Dedifferentiated amniotic fluid mesenchymal stem cell (primary cell): ENCODE data around the gene RAMP3.
"Not testable (repeated sequence)": the region's sequence is repeated elsewhere in the genome, so short reads cannot be mapped to it uniquely, and the experiment has no call there.

Experiments
- DNase-seq: peaks from one replicate; pipeline ENCODE4 v3.0.0-alpha.2; 2016; ENCODE audit errors: extremely low spot score

RAMP3 gene, protein sequence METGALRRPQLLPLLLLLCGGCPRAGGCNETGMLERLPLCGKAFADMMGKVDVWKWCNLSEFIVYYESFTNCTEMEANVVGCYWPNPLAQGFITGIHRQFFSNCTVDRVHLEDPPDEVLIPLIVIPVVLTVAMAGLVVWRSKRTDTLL

DNA sequence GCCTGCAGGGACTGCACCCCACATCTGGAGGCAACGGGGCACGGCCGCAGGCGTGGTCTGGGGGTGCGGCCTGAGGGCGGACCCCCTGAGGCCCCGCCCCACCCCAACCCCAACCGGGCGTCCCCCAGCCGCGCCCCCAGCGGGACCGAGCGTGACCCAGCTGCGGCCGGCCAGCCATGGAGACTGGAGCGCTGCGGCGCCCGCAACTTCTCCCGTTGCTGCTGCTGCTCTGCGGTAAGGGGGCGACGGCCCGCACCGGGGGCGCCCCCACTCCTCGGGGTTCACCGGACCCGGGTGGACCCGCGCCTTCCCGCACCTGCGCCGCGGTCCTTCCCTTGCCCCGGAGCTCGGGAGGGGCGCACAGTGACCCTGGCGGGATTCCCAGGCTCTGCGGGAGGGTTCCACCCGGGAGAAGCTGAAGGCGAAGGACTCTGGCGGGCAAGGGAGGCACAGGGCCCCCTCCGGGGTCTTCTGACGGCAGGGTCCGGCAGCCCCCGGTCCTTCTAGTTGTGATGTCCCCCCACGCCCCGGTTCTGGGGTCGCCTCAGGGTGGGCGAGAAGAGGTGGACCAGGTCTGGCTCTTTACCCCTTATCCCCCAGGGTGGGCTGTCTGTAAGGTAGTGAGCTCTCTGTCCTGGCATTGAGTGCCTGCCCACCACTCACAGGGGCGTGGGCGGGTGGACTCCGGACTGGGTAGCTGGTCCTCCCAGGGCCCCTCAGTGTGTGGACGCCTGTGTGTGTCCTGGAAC is at the start of gene RAMP3:
Gene RAMP3, plus strand, starts transcription at position 139 of the 749 bp plus-strand sequence. Its CDS starts 38 bp downstream, at position 177.
- DNase-seq, result no peak

DNA sequence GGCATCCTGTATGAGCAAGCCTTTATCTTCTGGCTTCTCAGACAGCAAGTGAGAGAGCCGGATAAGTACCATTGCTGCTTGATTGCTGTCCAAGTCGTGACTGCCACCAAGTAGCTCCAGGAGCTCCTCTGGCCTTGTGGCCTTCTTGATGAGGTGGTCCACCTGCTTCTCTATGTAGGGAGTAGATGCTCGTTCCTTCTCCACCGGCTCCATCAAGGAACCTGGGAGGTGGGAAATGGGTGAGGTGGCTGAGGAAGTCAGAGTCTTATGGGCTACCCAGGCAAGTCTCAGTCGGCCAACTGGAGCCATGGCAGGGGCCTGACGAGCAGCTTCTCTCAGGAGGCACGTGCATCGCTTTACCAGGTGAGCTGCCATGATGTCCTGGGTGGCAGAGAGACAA is 48.7 kb upstream of the RAMP3 start:
- no peak for DNase-seq

DNA sequence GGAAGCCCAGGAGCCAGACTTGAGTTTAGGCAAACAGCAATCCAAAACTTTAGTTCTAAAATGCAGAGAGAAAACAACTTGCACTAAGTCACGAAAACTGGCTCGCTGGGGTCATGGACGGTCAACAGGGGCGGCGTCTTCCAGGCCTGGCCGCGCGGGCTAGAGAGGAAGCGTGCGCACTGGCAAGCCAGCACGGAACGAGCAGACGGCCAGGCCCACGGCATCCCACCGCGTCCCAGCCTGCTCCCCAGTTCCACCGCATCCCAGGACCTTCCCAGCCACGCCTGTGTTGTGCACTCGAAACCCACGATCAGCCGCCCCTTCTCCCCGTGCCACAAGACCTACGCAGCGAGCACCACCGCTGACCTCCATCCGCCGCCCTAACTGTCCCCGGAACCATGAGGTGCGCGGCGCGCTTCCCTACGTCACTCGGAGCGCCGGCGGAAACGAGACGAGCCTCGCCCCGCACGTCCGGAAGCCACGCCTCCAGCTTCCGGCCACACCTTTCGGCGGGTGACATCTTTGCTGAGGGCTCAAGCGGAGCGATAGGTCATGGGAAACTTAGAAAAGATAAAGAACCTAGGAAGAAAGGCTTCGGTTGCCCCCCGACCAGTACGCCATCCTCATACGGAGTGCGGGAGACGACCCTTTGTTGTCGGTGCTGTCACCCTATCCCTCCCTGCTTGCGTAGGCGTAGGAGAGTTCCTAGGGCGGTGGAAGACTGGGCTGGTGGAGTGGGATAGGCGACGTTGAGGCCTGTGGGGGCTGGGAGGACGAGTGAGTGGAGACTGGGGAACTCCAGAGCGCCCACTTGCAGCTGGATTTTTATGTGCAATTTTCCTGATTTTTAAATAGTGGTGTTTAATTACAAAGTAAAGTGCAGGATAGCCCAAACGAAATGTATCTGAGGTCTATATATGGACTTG is 46.0 kb upstream of the RAMP3 start, which contains the start of gene TBRG4:
Gene TBRG4, minus strand, starts transcription at position 400 of the 926 bp plus-strand sequence. CDS start 2,460 bp downstream, outside the sequence.
- DNase-seq, result peak; percentile 94

DNA sequence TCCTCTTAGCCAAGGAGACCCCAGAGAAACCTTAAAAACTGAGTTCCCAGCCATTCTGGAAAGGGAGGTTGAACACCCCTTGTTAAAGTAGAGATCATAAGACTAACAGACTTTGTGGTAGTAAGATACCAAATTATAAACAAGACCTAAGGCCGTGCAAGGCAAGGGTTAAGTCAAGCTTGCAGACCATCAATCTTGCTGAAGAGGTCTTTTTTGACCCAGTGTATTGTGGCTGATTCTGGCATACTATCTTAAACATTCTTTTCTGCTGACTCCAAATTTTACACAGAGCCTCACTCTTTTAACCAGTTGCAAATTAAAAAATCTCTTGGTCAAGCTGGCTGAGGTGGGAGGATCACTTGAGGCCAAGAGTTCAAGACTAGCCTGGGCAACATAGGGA is 44.9 kb upstream of the RAMP3 start:
- no peak for DNase-seq

DNA sequence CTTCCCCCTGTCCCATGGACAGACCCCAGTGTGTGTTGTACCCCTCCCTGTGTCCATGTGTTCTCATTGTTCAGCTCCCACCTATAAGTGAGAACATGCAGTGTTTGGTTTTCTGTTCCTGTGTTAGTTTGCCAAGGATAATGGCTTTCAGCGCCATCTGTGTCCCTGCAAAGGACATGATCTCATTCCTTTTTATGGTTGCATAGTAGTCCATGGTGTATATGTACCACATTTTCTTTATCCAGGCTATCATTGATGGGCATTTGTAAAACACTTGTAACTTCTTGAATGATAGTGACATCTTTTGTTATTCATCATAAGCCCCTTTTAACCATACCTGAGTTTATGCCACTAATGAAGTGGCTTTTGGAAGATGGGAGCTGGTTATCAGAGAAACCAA is 43.3 kb upstream of the RAMP3 start:
- DNase-seq, result not testable (repeated sequence)

DNA sequence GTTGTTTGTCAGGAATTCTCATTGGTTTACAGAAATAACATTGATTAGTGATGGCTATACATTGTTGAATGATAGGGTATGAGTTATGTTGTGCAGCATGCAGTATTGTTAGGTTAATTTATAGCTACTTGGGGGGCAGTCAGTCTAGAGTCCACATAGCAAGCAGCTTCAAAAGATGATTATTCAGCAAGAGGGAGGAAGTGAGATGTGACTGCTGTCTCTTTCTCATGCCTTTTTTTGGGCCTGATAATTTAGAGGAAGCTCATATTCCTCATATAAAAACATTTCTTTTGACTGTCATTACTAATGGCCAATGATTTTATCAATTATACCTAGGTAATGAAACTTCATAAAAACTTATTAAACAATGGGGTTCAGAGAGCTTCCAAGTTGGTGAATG is 42.7 kb upstream of the RAMP3 start:
- no peak for DNase-seq

DNA sequence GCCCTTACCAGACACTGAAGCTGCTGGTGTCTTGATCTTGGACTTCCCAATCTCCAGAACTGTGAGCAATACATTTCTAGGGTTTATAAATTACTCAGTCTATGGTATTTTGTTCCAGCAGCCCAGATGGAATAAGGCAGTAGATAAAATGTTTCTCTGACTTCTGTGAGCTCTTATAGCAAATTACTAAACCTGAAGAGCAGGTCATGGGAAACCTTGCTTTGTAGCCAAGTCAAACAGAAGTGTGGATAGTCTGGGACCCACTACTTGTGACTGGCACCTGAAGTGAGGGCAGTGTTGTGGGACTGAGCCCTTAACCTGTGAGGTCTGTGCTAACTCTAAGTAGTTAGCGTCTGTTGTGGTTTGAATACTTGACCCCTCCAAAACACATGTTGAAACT is 41.5 kb upstream of the RAMP3 start:
- DNase-seq, result no peak

DNA sequence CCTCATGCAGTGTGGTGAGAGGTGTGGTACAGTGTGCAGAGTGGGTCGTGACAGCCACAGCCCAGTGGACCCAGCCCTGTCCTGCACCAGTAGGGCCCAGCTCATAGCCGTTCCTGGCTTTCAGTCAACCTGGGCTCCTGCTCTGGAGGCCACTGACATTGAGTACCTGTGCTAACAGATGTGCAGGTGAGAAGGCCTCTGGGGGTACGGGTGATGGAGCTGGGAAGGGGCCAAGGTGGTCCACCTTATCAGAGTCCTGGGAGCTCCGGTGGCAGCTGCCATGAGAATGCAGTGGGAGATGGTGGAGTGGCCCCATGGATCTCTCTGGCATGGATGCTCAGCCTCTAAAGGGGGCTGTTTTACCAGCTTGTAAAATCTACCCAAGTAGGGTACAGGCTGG is 40.0 kb upstream of the RAMP3 start:
- DNase-seq, result no peak

DNA sequence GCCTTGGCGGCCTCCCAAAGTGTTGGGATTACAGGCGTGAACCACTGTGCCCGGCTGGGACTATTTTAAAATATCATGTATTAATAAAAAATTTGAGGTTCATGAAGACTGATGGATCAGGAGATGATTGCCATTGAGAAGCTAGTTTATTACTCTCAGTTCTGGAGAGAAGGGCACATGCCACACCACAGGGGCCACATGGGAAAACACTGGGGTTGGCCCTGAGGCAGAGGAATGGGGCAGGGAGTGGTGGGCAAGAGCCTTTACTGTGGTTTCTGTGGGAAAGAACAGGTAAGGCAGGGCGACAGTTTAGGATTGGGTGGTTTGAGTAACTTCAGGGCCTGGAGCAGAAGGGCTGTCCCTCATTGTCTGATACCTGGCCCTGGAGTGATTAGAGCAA is 39.3 kb upstream of the RAMP3 start:
- no peak for DNase-seq

DNA sequence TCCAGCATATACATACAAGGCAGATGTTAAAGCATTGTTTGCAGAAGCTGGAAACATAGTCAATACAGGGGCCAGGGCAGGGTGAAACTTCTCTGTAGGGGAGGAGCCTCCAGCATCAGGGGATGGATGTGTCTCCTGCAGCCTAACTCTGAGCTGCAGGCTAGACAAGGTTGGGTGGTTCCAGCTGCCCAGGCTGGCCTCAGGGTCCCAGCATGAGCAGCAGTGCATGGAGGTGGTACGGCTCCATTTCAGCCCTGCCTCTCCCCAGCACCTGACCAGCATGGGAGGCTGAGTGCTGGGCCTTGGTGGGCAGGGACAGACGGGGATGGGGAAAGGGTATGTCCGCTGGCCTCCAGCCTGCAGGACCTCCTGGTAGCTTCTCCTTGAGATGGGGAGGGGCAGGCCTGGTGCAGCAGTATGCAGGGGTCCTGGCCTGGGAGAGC is 38.7 kb upstream of the RAMP3 start:
- DNase-seq, result no peak

DNA sequence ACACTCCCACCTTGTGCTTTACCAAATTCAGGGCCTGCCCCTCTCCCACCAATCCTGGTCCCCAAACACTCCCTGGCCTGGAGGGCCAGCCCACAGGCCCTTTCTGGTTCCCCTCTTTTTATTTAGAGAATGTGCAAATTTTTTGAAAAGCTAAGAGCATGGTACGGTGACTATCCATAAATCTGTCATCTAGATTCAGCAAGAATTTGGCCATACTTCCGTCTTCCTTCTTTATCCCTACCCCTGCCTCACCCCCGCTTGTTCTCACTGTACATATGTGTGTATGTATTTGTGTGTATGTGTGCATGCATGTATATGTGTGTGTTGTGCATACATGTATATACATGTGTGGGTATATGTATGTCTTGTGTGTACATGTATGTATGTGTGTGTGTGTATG is 38.0 kb upstream of the RAMP3 start:
- no peak for DNase-seq

DNA sequence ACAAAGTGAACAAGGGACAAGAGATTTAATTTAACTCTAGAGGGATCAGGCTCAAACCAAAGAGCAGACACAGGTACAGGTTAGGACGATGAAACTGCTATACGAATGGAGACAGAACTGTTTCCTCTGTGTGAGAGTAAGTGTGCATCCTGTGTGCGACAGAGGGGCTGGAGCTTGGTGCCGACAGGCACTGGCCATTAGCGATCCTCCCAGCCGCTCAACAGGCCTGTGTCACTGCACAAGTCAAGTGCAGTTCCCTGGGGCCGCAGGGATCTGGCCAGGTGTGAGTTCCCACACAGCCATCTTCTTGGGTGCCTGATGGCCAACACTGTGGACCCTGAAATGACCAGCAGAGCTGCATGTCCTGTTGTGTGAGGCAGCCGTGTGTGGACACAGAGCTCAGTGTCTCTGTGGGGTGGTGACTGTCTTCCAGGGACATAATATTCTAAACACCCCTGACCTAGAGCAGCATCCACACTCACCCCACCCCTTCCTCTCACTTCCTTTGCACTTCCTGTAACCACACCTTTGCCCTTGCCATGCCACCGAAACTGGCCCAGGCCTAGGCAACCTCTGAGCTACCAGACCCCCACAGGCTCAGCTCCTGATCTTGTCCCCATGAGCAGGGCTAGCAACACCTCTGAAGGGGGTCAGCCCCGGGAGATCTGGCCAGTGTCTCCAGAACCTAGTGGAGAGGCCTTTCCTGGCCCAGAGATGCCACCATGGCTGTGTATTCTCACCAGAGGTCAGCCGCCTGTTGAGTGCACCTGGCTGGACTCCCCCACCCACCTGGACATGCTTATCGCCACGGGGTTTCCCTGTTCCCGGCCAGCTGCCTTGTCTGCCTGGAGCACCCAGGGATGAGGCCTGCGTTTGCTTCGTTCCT is 34.4 kb upstream of the RAMP3 start:
- DNase-seq, result no peak

DNA sequence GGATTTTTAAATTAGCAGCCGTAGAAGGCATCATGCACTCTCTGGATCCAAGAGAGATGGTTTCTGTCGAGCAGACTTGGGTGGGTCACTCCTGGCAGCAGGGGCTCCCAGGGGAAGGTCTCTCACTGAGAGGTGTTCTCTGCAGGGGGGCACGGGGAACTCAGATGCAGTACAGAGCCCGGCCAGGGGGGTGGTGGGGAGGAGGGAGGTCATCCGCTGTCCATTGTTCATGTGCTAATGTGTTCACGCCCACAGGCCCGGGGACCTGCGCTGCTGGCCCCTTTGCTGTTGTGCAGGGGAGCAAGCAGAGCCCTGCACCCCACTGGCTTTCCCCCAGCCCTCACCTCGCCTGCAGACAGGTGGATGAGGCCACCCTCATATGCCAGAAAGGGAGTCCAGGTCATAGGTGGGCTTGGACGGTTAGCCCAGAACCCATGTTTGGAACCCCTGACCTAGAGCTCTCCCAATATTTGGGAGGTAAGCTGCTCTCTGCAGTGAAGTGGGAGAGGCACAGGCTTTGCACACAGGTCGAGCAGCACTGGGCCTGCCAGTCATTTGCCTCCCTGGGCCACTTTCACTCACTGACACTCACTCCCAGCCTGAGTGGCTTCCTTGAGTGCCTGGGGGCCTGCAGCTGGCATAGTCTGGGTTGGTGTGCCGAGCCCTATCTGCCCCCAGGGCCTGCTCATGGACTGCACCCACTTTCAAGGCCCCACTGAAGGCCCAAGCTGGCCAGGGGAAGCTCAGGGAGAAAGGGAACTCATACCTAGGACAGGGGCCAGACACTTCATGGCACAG is 33.5 kb upstream of the RAMP3 start:
- DNase-seq, result no peak

DNA sequence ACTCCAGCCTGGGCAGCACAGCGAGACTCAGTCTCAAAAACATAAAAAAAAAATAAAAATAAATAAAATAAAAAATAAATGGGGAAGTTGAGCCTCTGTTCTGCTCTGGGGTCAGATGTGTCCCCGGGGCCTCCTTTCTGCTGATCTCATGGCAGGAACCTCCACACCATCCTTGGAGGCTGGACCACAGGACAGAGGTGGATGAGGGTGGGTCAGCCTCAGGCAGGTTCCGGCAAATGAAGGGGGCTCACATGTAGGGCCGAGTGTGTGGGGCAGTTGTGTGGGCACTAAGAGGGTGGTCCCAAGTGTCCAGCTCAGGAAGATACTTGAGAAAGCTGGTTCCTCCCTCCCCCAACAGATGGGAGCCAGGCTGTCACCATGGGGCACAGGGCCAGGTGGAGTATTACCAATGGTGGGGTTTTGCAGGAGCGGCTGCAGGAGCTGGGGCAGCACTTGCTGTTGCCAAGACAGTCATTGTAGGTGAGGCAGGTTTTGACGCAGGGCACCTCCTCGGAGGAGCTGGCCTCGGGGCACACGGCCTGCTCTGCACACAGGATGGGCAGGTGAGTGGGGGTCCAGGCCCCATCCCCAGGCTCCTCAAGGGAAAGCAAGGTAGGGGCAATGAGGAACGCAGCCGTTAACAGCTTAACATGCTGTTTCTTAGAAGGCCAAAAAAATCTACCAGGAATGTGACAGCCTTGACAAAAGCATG is 32.2 kb upstream of the RAMP3 start:
- DNase-seq, result no peak

DNA sequence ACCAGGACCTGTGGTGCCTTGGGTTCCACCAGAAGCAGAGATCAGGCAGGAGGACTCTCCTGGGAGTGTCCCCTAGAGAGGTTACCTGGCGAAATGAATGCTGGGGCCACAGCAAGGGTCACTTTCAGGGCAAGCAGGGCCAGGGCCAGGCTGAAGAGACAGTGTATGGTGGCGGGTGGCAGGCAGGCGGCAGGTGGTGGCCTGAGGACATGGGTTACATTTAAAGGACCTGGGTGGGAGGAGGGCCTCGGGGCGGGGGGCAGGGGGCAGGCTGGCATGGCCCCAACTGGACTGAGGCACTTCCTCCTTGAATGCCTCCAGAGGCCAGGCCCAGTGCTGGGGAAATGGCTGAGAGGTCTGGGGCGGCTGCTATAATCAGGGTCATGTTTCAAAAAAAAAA is 31.4 kb upstream of the RAMP3 start:
- no peak for DNase-seq

DNA sequence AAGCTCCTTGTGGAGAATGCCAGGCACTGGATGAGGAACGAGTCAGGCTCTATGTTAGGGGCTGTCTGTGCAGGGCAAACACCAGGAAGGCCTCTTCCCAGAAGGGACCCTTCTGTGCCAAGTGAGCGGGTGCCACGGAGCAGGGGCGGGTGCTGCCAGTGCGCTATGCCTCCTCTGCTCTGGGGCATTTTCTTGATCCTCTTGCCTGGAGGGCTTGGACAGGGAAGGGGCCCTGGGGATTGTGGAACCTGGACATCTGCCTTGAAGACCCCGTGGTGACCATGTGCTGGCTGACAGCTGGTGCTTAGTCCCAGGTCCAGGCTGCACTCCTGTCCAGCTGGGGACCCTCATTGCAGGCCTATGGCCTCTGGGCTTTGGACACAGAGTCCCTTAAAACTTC is 30.7 kb upstream of the RAMP3 start:
- DNase-seq, result no peak

DNA sequence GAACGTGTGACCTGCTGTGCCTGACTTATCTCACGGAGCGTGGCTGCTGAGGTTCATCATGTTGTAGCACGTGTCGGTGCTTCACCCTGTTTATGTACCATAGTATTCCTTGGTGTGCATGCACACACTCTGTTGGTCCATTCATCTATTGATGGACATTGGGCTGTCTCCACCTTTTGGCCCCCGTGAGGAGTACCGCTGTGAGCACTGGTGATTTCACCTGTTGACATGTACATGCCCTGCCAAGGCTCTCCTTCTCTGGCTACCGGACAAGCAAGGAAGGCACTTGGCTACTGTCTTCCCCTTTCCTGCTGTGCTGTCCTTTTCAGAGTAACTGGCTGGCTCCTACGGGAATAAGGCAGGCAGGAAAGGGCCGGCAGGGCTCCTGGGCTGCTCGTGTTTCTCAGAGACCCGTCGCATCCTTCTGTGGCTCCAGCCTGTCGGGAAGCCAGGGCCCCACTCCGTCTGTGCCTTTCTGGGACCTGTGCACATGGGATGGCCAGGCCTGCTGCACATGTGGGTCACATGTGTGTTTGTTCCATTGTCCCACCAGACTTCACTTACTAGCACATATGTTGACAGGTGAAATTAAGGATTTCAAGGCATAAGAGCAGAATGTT is 28.3 kb upstream of the RAMP3 start:
- DNase-seq, result no peak

DNA sequence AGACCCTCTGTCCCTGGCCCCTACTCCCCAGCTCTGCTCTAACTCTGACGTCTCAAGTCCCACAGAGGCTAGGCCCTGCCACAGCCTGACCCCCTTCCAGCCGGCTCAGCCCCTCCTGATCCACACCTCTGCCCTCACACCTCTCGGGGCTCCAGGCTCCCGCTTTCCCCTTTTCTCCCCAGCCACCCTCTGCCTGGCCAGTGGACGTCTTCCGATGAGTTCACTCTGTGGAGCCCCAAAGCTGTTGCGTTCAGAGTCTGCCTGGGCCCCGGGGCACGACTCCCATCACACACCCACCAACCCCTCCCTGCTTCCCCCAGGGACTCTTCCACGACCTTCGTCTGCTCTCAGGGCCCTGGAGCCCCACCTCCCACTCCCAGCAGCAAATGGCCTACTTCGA is 27.7 kb upstream of the RAMP3 start:
- DNase-seq, result no peak

DNA sequence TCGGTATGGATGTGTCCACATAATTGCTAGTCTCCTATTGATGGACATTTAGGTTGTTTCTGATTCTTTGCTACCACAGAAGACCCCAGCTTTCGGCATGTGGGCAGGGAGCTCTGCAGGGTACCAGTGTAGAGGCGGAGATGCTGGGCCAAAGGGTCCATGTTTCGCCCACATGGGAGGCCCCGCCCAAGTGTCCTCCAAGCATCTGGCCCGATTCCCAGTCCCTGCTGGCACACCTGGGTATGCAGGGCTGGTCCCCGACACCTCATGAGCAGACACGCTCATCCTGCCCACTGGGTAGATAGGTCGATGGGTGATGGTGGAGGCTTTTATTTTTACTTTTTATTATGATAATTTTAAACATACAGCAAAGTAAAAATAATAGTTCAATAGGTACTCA is 26.7 kb upstream of the RAMP3 start:
- no peak for DNase-seq

DNA sequence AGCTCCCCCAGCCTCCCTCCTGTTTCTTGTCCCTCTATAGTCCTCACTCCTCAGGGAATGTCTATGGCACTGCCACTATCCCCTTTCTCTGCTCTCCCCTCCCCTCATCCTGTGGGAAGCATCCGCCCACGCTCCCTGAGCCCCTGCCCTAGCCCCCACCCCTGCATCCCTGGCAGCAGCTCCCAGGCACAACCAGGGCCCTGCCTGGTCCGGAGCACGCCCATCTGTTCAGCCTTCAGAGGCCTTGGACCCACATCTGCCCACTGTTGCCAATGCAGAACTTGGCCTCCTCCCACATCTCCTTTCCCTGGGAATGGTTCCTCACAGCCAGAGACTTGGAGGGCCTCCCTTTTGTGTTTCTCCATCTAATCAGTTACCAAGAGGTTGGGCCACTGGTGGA is 25.7 kb upstream of the RAMP3 start:
- DNase-seq, result no peak
